HG02678 (cell line): ENCODE results near the gene MMP10.

Experiments
- ATAC-seq: cut with Tn5 transposase; IDR thresholded peaks from one replicate; pipeline ENCODE4 v1.9.1; 2021; ENCODE audit warnings: mild to moderate bottlenecking, moderate library complexity; ENCODE audit not compliant: unreplicated experiment

The MMP10 gene

GRCh38 chr11:102780491-102780918 lies at the start of gene MMP10:
MMP10 (minus strand) TSS chr11:102780628; CDS start chr11:102780591, 37 bp downstream.
- no peak for ATAC-seq

- no peak for ATAC-seq
Measured at GRCh38 chr11:102829316-102830000, 49.0 kb upstream of the MMP10 start.

DNA sequence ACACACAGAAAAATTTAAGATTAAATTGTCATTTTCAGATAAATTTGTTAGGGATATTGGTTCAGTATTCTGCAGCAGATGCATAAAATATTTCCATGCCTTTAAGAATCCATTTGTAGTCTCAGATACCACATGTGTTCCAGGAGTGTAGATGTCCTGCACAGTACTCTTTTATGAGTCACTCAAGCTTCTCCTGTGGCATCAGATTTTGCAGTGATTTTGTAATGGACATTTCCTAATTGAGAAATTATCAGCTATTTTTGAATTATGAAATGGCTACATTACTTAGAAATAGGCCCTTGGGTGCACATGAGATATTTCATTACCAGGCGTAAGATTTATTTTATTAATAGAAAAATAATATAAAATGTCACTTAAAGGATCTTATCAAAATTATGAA lies 44.1 kb upstream of the MMP10 start:
- no peak for ATAC-seq

- no peak for ATAC-seq
Measured at GRCh38 chr11:102819491-102819890, 39.1 kb upstream of the MMP10 start.

- ATAC-seq = no peak
Measured at GRCh38 chr11:102813484-102813883, 33.1 kb upstream of the MMP10 start.

DNA sequence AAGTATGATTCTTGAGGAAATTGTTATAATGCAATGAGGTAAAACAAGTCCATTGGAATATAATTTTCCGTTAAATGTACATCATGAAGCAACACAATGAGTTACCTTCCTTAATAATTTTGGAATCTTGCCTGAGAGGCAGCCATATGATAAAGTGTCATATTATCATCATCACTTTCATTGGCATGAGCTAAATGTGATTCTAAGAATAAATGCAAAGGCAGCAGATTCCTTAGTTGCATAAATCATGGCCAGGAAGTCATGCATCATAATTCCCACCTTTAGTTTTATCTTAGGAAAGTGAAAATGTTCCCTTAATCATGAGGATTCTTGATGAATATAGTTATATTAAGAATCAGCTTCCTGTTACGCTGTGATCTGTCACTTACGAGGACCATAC lies 31.8 kb upstream of the MMP10 start:
- ATAC-seq = no peak

GRCh38 chr11:102810950-102811660 lies 30.7 kb upstream of the MMP10 start:
- no peak for ATAC-seq

- ATAC-seq = no peak
Measured at GRCh38 chr11:102809971-102810370, 29.5 kb upstream of the MMP10 start.

GRCh38 chr11:102807921-102808320 lies 27.5 kb upstream of the MMP10 start:
- no peak for ATAC-seq

DNA sequence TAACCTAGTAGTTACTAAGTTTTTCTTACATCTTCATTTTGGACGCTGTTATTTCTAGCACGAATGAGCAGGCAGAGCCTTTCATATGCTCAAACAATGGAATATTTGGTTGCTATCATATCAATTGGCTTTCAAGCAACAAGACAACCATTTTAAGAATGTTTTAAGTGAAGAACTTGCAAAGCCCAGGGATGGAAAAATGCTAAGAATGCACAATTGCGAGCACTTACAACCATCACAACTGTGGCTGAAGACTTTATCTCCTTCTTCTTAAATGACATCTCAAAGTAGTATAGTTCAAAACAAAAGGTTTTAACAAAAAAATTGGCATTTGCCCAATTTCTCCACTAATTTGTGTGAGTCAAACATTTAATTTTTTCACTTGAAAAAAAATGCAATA lies 25.9 kb upstream of the MMP10 start:
- no peak for ATAC-seq

- no peak for ATAC-seq
Measured at GRCh38 chr11:102802341-102802740, 21.9 kb upstream of the MMP10 start.

GRCh38 chr11:102800767-102801166 lies 20.3 kb upstream of the MMP10 start:
- no peak for ATAC-seq

DNA sequence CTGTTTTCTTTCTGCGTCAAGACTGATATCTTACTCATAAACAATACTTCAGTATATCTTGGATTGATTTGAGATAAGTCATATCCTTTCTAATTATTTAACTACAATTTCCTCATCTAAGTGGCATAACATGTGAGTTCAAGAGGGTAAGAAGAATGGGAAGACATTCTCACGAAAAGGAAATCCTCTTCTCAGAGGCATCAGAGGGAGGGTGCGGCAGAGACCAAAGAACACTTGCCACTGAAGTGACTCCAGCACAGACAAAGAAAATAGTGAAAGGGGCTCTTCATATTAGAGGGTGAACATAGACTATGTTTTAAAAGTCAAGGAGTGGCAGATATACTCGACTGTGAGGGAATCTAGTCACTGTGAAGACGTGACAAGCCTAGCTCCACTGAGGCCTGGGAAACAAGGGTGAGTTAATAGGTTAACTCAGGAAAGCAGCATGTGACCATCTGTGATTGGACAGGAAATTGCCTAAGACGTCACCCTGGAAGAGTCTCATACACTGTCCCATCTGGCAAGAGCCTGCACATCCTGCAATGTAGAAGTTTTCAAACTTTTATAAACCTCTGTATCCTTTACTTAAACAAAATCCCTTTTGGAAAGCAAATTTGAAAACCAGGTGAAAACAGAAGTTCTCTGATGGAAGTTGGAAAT lies 19.4 kb upstream of the MMP10 start:
- no peak for ATAC-seq

DNA sequence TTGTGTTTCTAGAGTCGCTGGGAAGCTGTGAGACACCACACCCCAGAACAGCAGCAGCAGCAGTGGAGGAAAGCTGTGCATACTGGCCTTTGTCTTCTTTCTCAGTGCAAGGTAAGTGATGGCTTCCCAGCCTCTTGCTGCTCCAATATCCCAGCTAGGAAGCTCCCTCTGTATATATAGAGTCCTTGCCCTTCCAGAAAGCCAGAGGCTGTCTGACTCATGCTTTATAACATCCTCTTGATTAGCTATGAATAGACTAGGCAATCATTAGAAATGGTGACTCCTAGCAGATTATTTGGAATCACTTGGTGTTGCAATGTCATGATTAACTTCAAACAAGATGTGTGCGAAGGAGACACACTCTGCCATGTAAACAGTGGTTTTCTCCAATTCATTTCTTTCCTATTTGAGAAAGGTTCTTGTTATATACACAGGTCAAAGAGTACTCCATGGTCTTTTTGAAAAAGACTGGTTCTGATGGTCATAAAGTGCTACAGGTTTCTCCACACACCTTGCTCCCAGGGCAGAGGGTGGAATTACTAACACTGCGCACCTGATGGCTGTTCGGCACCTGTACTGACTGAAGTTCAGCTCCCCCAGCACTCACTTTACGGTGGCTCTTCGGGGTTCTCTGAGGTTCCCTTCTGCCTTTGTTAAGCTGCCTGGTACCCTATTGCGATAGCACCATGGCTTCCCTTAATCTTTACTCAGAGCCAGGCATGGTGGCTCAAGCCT lies 17.8 kb upstream of the MMP10 start, which contains the start of gene MMP1:
MMP1 (minus strand) TSS at position 149 of the 735 bp plus-strand sequence; CDS start at position 81, 68 bp downstream.
- no peak for ATAC-seq

DNA sequence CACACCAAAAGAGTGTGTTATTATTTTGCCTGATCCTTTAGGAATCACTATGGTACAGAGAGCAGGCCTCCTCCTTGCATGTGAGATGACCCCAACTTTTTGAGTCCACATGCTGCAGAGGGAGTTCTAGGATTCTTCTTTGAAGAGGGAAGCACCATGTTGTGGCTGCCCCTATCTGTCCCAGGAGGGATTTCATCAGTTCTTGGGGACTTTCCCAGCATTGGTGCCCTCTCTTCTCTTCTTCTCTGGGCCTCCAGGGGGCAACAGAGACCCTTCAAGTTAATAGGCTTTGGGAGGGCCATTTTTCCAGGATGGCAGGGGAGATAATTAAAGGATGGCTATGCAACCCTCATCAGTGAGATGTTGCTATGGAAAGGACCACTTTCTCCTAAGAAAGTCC lies 14.0 kb upstream of the MMP10 start:
- ATAC-seq = peak; percentile 96

DNA sequence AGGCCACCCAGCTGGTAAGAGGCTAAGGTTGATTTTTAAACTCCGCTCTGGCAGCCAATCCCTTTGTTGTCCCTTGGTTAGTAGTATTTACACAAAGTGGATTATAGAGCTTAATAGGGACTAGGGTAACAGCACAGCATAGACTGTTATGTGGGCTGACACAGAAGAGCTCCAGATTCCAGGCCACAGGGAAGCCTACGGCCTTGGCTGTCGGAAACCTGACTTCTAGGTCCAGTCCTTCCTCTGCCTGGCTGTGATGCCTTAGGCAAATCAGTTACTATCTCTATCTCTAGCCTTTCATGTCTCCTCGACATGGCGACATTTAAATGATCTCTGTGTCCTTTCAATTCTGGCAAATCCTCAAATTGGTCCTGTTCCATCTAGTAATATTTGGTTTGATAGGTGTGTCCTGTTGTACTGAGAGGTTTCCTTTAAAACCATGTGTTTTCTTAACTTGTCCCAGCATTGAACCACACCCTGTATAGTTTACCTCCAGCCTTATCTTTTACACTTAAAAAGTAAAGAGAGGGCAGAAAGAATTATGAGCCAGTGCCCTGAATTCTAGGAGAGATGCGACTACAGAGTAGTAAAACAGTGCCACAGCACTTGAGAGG lies 13.4 kb upstream of the MMP10 start:
- ATAC-seq = no peak

DNA sequence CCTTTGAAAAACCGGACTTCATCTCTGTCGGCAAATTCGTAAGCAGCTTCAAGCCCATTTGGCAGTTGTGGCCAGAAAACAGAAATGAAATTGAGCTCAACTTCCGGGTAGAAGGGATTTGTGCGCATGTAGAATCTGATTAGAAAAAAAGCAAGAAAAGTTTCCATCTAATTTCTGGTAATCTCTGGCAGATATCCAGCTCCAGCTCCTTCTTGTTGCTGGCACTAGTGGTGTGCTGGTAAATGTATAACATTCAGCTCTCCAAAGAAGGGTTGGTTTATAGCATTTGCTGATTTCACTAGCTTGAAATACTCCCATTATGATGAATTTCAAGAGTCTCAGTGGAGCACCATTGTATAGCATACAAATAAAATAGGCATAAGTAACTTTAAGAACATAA lies 12.2 kb upstream of the MMP10 start:
- no peak for ATAC-seq

GRCh38 chr11:102791271-102792036 lies 11.0 kb upstream of the MMP10 start:
- no peak for ATAC-seq

GRCh38 chr11:102788334-102788995 lies 8.0 kb upstream of the MMP10 start:
- no peak for ATAC-seq
